ENCODE results near the gene METTL25B. TPM values are rescaled to one million over a fixed set of nuclear protein-coding genes. Genes with fewer than 3 reads are reported as not detected.

METTL25B gene
- total and polyA plus RNA-seq, 2 of the 13 experiments (the other 11 are each of a cell fraction or from before 2014, with no cell fraction given): 11.9 to 24.0 TPM

DNA sequence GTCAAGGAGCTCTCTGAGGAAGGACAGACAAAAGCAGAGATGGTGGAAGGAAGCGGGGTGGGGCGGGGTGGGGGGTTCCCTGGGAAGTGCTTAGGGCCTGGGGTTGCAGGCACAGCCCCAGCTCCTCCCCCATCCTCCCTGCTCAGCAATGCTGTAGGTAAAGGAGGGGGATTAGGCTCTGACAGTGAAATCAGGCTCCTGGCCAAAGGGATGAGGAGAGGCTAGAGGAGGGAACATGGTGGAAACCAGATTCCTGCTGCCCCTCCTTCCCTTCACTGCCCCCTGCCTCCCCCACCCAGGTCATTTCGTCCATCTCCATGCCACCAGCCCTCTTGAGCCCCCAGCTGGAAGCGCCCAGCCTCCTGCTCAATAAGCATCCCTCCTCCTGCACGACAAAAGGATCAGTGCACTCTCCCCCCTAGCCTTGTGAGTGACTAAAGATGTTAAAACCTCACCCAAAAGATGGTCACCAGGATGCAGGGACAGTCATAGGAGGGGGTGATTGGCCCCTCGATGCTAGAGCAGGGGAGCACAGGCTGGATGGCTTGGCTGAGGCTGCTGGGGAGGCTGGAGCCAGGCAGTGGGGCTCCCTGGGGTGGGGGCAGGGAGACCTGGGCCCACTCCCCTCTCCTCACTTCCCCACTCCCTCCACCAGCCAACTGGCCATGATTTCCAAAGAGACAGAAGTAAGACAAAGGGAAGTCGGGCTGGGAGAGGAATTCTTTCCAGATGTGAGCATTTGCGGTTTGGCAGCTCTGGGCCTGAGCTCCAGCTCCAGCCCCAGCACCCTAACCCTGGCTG is 20.7 kb upstream of the METTL25B start:
- Histone ChIP-seq H3K4me1 (ENCODE audit: insufficient read depth, low read length) (peaks cover 29% of the 10 kb centered on the region), H3K79me2 (ENCODE audit: insufficient read depth, low read length) (no peaks in the 10 kb centered on the region), H3K36me3 (replicated peaks in 1 of 2; ENCODE audit: control insufficient read depth in 1 of 2, insufficient read depth in 2 of 2, low read length in 2 of 2) (no peaks in the 10 kb centered on the region), H3K4me2 (ENCODE audit: low read depth, low read length) (no peak overlapping the region), H2AFZ (ENCODE audit: low read length) (no peak overlapping the region), H4K20me1 (ENCODE audit: insufficient read depth, low read length) (no peaks in the 10 kb centered on the region), H3K9ac (ENCODE audit: insufficient read depth, low read depth, low read length) (no peak overlapping the region), H3K9me3 (ENCODE audit: low read length) (no peaks in the 10 kb centered on the region), H3K4me3 (replicated peaks in 1 of 3; ENCODE audit: insufficient read depth in 1 of 3, low read depth in 2 of 3, low read length in 3 of 3) (no peak overlapping the region), H3K27ac (ENCODE audit: extremely low read length, insufficient read depth, low read length) (no peak overlapping the region), H3K27me3 (ENCODE audit: control insufficient read depth in 1 of 2, insufficient read depth in 2 of 2, low read length in 2 of 2) (peaks cover 11 to 71% of the 10 kb centered on the region in 2 experiments)
- TF ChIP-seq SNRNP70 (IDR thresholded peaks at IDR 0.05; ENCODE audit: low read depth, low read length): no peak
- no peak for TF ChIP-seq HDAC2 (CRISPR knock-in tag; IDR thresholded peaks at IDR 0.05)
- FAIRE-seq: no peak
- BruUV-seq (replicated peaks): no TSS peak
- WGBS (ENCODE audit: low lambda C conversion rate): 29% methylated on average over 8 of the region's 8 CpGs
- ChIA-PET CTCF (ENCODE audit: low intra/inter-chr PET ratio, low total read pairs) (interaction anchor here (1.6 kb wide), 1 partner anchor 18 kb away, joined by 3 read pairs; no protein-coding TSS in a partner anchor), POLR2A (interaction anchor here (1.5 to 3.2 kb wide), 3 partner anchors 16 to 19 kb away, joined by 3 to 20 read pairs (median 8); partner anchors contain the start of genes ISG20L2 and METTL25B)
- ATAC-seq: no peak
- intact Hi-C loops (cut with micrococcal nuclease; ENCODE audit: unreplicated experiment): no loop called here
- DNase-seq (ENCODE audit: low spot score): no peak
- in situ Hi-C loops (cut with HindIII; ENCODE audit: extremely low pct_ligation_motif_present, low pct_unique_long_range_greater_than_20kb): no loop called here

DNA sequence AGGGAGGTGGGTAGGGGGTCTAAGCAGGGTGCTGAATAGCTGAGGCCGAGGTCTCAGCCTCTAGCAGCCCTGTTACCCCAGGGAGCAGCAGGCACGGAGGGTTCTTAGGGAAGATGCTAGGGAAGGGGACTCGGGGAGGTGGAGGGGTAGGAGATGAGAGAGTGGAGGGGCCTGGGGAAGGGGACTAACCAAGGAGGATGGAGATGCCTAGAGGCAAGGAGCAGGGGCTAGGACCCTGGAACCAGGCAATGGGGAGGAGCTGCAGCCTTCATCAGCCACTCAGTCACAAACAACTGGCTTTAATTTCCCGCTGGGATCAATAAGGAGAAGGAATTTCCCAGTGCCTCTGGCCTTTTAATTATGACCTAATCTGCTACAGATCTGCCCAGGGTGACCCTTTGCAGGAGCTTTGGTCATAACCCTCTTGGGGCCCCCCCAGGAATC is 20.0 kb upstream of the METTL25B start:
- Histone ChIP-seq H3K9ac (ENCODE audit: insufficient read depth, low read depth, low read length) (no peak overlapping the region), H2AFZ (ENCODE audit: low read length) (no peak overlapping the region), H4K20me1 (ENCODE audit: insufficient read depth, low read length) (no peaks in the 10 kb centered on the region), H3K9me3 (ENCODE audit: low read length) (no peaks in the 10 kb centered on the region), H3K27me3 (ENCODE audit: control insufficient read depth in 1 of 2, insufficient read depth in 2 of 2, low read length in 2 of 2) (peaks cover 8 to 68% of the 10 kb centered on the region in 2 experiments), H3K36me3 (replicated peaks in 1 of 2; ENCODE audit: control insufficient read depth in 1 of 2, insufficient read depth in 2 of 2, low read length in 2 of 2) (no peaks in the 10 kb centered on the region), H3K27ac (ENCODE audit: extremely low read length, insufficient read depth, low read length) (no peak overlapping the region), H3K4me3 (replicated peaks in 1 of 3; ENCODE audit: insufficient read depth in 1 of 3, low read depth in 2 of 3, low read length in 3 of 3) (no peak overlapping the region), H3K4me2 (ENCODE audit: low read depth, low read length) (no peak overlapping the region), H3K79me2 (ENCODE audit: insufficient read depth, low read length) (no peaks in the 10 kb centered on the region), H3K4me1 (ENCODE audit: insufficient read depth, low read length) (peaks cover 32% of the 10 kb centered on the region)
- ChIA-PET CTCF (ENCODE audit: low intra/inter-chr PET ratio, low total read pairs) (interaction anchor here (1.6 kb wide), 1 partner anchor 19 kb away, joined by 3 read pairs; no protein-coding TSS in a partner anchor), POLR2A (interaction anchor here (1.1 to 3.2 kb wide), 2 partner anchors 19 kb away, joined by 3 to 20 read pairs; partner anchors contain the start of genes ISG20L2 and METTL25B)
- ATAC-seq (no peak), FAIRE-seq (no peak), DNase-seq (ENCODE audit: low spot score) (no peak)
- in situ Hi-C loops (cut with HindIII; ENCODE audit: extremely low pct_ligation_motif_present, low pct_unique_long_range_greater_than_20kb): no loop called here
- whole genome bisulfite sequencing (ENCODE audit: low lambda C conversion rate): 1% methylated on average over 4 of the region's 4 CpGs
- intact Hi-C loops (cut with micrococcal nuclease; ENCODE audit: unreplicated experiment): no loop called here
- BruUV-seq (replicated peaks): no TSS peak
- TF ChIP-seq PRPF4 (IDR thresholded peaks at IDR 0.05; ENCODE audit: low read depth, low read length, poor library complexity, severe bottlenecking): no peak
- TF ChIP-seq FIP1L1 (IDR thresholded peaks at IDR 0.05; ENCODE audit: borderline replicate concordance, insufficient read depth, low read depth, low read length): no peak
- TF ChIP-seq NR2F1 (CRISPR knock-in tag; IDR thresholded peaks at IDR 0.05): no peak
- TF ChIP-seq ZMYM3 (CRISPR knock-in tag; IDR thresholded peaks at IDR 0.05): no peak
- no peak for TF ChIP-seq HOXD1 (CRISPR knock-in tag; IDR thresholded peaks at IDR 0.05)
- TF ChIP-seq, protein P1, sequence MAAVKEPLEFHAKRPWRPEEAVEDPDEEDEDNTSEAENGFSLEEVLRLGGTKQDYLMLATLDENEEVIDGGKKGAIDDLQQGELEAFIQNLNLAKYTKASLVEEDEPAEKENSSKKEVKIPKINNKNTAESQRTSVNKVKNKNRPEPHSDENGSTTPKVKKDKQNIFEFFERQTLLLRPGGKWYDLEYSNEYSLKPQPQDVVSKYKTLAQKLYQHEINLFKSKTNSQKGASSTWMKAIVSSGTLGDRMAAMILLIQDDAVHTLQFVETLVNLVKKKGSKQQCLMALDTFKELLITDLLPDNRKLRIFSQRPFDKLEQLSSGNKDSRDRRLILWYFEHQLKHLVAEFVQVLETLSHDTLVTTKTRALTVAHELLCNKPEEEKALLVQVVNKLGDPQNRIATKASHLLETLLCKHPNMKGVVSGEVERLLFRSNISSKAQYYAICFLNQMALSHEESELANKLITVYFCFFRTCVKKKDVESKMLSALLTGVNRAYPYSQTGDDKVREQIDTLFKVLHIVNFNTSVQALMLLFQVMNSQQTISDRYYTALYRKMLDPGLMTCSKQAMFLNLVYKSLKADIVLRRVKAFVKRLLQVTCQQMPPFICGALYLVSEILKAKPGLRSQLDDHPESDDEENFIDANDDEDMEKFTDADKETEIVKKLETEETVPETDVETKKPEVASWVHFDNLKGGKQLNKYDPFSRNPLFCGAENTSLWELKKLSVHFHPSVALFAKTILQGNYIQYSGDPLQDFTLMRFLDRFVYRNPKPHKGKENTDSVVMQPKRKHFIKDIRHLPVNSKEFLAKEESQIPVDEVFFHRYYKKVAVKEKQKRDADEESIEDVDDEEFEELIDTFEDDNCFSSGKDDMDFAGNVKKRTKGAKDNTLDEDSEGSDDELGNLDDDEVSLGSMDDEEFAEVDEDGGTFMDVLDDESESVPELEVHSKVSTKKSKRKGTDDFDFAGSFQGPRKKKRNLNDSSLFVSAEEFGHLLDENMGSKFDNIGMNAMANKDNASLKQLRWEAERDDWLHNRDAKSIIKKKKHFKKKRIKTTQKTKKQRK (IDR thresholded peaks at IDR 0.05; ENCODE audit: low read length): no peak
- TF ChIP-seq CBX2 (IDR thresholded peaks at IDR 0.05; ENCODE audit: low read depth, low read length): no peak
- TF ChIP-seq CBX2 (CRISPR knock-in tag; IDR thresholded peaks at IDR 0.05; ENCODE audit: low read depth): no peak
- no peak for TF ChIP-seq NR2F6 (IDR thresholded peaks at IDR 0.05)
- TF ChIP-seq NR2F6 (CRISPR knock-in tag; IDR thresholded peaks at IDR 0.05): no peak
- no peak for TF ChIP-seq TARDBP (CRISPR knock-in tag; IDR thresholded peaks at IDR 0.05)
- TF ChIP-seq KAT2B (IDR thresholded peaks at IDR 0.05; ENCODE audit: borderline replicate concordance, low read depth, low read length): no peak

All from HepG2 (cell line).